ENCODE measurements around the gene ADAMTSL1.

ADAMTSL1 gene

GRCh38 chr9:18608371-18608770 is 134.4 kb downstream of the ADAMTSL1 start:
- DNase-seq: no peak

GRCh38 chr9:18610956-18611355 is 137.0 kb downstream of the ADAMTSL1 start:
- DNase-seq: no peak

GRCh38 chr9:18611971-18612370 is 138.0 kb downstream of the ADAMTSL1 start:
- DNase-seq: no peak

- DNase-seq: no peak
Measured at GRCh38 chr9:18614116-18614515, 140.2 kb downstream of the ADAMTSL1 start.

GRCh38 chr9:18614651-18615050 is 140.7 kb downstream of the ADAMTSL1 start:
- DNase-seq: no peak

- DNase-seq: no peak
Measured at GRCh38 chr9:18616976-18617375, 143.0 kb downstream of the ADAMTSL1 start.

GRCh38 chr9:18617759-18618158 is 143.8 kb downstream of the ADAMTSL1 start:
- no peak for DNase-seq

- no peak for DNase-seq
Measured at GRCh38 chr9:18618862-18619261, 144.9 kb downstream of the ADAMTSL1 start.

GRCh38 chr9:18622186-18622836 is 148.4 kb downstream of the ADAMTSL1 start:
- no peak for DNase-seq

- no peak for DNase-seq
Measured at GRCh38 chr9:18623221-18624079, 149.5 kb downstream of the ADAMTSL1 start.

GRCh38 chr9:18626046-18626698 is 152.2 kb downstream of the ADAMTSL1 start:
- no peak for DNase-seq

- DNase-seq: no peak
Measured at GRCh38 chr9:18629136-18629535, 155.2 kb downstream of the ADAMTSL1 start.

- no peak for DNase-seq
Measured at GRCh38 chr9:18632632-18633403, 158.9 kb downstream of the ADAMTSL1 start.

GRCh38 chr9:18636781-18637180 is 162.8 kb downstream of the ADAMTSL1 start:
- no peak for DNase-seq

- no peak for DNase-seq
Measured at GRCh38 chr9:18638371-18639249, 164.7 kb downstream of the ADAMTSL1 start.

GRCh38 chr9:18639911-18640310 is 166.0 kb downstream of the ADAMTSL1 start:
- no peak for DNase-seq

- DNase-seq: no peak
Measured at GRCh38 chr9:18658804-18659705, 185.1 kb downstream of the ADAMTSL1 start.

GRCh38 chr9:18660001-18660400 is 186.0 kb downstream of the ADAMTSL1 start:
- no peak for DNase-seq

- DNase-seq: no peak
Measured at GRCh38 chr9:18662320-18662719, 188.4 kb downstream of the ADAMTSL1 start.

GRCh38 chr9:18665947-18666346 is 192.0 kb downstream of the ADAMTSL1 start:
- no peak for DNase-seq

GRCh38 chr9:18666348-18666747 is 192.4 kb downstream of the ADAMTSL1 start:
- DNase-seq: no peak
